Nephron (organoid): ENCODE data around the gene SIGLECL1.

ENCODE experiments used
- H3K27ac Mint-ChIP-seq, 3 experiments: 2 replicates each; pipeline ENCODE4 v1.8.0; 2020; ENCODE audit warnings: mixed read lengths in 3 of 3, mild to moderate bottlenecking in 2 of 3, moderate library complexity in 1 of 3
- H3K27me3 Mint-ChIP-seq: 2 replicates; pipeline ENCODE4 v1.8.0; 2021; ENCODE audit warnings: low read depth, mild to moderate bottlenecking, moderate library complexity, mixed read lengths
- H3K36me3 Mint-ChIP-seq: 2 replicates; pipeline ENCODE4 v1.8.0; 2020; ENCODE audit warnings: low read depth, mixed read lengths
- H3K4me1 Mint-ChIP-seq: 2 replicates; pipeline ENCODE4 v1.8.0; 2020; ENCODE audit warnings: mixed read lengths
- H3K4me3 Mint-ChIP-seq, 3 experiments: 2 replicates each; pipeline ENCODE4 v1.8.0; 2020; ENCODE audit warnings: mild to moderate bottlenecking in 3 of 3, mixed read lengths in 3 of 3, moderate library complexity in 2 of 3
- H3K9me3 Mint-ChIP-seq: 2 replicates; pipeline ENCODE4 v1.8.0; 2020; ENCODE audit warnings: mixed read lengths
- TF ChIP-seq, protein P1 (sequence below), 3 experiments: fragments of 200-600 bp; sonication (generic); IDR thresholded peaks; one replicate each; pipeline ENCODE4 v1.5.0; 2021; ENCODE audit warnings: antibody characterized with exemption in 3 of 3; ENCODE audit not compliant: unreplicated experiment in 3 of 3

The SIGLECL1 gene

DNA sequence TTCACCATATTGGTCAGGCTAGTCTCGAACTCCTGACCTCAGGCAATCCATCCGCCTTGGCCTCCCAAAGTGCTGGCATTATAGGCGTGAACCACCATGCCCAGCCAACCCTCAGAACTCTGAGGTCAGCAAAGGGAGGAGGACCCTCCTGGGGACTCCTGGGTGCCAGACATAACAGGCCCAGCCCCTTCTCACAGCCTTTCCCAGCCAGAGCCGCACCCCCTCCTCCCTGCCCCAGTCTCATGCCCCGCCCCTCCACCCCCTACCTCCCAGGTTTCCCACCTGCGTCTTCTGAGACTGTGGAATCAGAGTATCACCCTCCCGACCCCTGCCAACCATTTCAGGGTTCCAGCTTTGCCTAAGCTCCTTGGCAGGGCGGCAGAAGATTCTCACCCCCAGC is 65.8 kb downstream of the SIGLECL1 start:
- Mint-ChIP-seq H3K4me1 (peaks cover 33% of the 10 kb centered on the region), H3K27ac (no peak overlapping the region), H3K4me3 (no peak overlapping the region), H3K9me3 (peaks cover 11% of the 10 kb centered on the region), H3K27me3 (peaks cover 38% of the 10 kb centered on the region), H3K36me3 (peaks cover 4% of the 10 kb centered on the region)
- TF ChIP-seq, protein P1, sequence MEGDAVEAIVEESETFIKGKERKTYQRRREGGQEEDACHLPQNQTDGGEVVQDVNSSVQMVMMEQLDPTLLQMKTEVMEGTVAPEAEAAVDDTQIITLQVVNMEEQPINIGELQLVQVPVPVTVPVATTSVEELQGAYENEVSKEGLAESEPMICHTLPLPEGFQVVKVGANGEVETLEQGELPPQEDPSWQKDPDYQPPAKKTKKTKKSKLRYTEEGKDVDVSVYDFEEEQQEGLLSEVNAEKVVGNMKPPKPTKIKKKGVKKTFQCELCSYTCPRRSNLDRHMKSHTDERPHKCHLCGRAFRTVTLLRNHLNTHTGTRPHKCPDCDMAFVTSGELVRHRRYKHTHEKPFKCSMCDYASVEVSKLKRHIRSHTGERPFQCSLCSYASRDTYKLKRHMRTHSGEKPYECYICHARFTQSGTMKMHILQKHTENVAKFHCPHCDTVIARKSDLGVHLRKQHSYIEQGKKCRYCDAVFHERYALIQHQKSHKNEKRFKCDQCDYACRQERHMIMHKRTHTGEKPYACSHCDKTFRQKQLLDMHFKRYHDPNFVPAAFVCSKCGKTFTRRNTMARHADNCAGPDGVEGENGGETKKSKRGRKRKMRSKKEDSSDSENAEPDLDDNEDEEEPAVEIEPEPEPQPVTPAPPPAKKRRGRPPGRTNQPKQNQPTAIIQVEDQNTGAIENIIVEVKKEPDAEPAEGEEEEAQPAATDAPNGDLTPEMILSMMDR (IDR thresholded peaks at IDR 0.05; ENCODE audit: unreplicated experiment in 3 of 3), result no peak

- peaks cover 4% of the 10 kb centered on the region for H3K36me3 Mint-ChIP-seq
- H3K27me3 Mint-ChIP-seq, result peaks cover 35% of the 10 kb centered on the region
- H3K4me3 Mint-ChIP-seq, result no peak overlapping the region
- peaks cover 30% of the 10 kb centered on the region for H3K4me1 Mint-ChIP-seq
- H3K9me3 Mint-ChIP-seq, result peaks cover 11% of the 10 kb centered on the region
- H3K27ac Mint-ChIP-seq, result no peak overlapping the region
- TF ChIP-seq, protein P1 (IDR thresholded peaks at IDR 0.05; ENCODE audit: unreplicated experiment in 3 of 3), result no peak
These were observed 66.5 kb downstream of the SIGLECL1 start for GRCh38 chr19:51317376-51317775.

GRCh38 chr19:51317968-51318367 is 67.1 kb downstream of the SIGLECL1 start:
- Mint-ChIP-seq H3K36me3 (peaks cover 4% of the 10 kb centered on the region), H3K4me3 (no peak overlapping the region)

More at GRCh38 chr19:51317968-51318367, 67.1 kb downstream of the SIGLECL1 start:
- H3K9me3 Mint-ChIP-seq, result peaks cover 11% of the 10 kb centered on the region
- peaks cover 30% of the 10 kb centered on the region for H3K27me3 Mint-ChIP-seq
- H3K27ac Mint-ChIP-seq, result no peak overlapping the region
- H3K4me1 Mint-ChIP-seq, result peaks cover 28% of the 10 kb centered on the region
- TF ChIP-seq, protein P1 (IDR thresholded peaks at IDR 0.05; ENCODE audit: unreplicated experiment in 3 of 3), result no peak
